NCI-H2029 treated with DMSO at 0.1 percent for 48 hours (cell line): ENCODE results near the gene SAC3D1.
"Not testable (repeated sequence)": the region's sequence is repeated elsewhere in the genome, so short reads cannot be mapped to it uniquely, and the experiment has no call there.

Source experiments
- DNase-seq: peaks from one replicate; lab custom pipeline; 2025; lab: John Stamatoyannopoulos, UW

Gene SAC3D1

DNA sequence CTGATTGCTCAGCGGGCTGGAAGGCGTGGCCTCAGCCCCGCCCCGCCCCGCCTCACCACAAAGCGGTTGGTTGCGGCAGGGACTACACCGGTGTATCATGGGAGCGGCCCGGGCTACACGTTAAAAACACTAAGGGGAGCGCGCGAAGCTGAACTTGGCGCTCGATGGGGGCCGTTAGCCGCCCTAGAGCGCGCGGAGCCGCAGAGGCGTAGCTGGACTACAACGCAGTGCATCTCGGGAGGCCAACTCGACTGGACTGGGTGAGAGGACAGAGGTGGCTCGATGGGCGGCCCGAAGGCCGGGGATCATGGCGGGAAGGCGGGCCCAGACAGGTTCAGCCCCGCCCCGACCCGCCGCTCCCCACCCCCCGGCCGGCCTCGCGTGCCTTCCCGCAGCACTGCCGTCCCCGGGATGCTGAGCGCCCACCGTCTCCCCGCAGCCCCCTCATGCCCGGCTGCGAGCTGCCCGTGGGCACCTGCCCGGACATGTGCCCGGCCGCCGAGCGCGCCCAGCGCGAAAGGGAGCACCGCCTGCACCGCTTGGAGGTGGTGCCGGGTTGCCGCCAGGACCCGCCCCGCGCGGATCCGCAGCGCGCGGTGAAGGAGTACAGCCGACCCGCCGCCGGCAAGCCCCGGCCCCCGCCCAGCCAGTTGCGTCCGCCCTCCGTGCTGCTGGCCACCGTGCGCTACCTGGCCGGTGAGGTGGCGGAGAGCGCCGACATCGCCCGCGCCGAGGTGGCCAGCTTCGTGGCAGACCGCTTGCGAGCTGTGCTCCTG lies at the start of gene SAC3D1:
SAC3D1 (plus strand) TSS at position 364 of the 776 bp plus-strand sequence; CDS start at position 447, 83 bp downstream.
- DNase-seq: peak; percentile 75

DNA sequence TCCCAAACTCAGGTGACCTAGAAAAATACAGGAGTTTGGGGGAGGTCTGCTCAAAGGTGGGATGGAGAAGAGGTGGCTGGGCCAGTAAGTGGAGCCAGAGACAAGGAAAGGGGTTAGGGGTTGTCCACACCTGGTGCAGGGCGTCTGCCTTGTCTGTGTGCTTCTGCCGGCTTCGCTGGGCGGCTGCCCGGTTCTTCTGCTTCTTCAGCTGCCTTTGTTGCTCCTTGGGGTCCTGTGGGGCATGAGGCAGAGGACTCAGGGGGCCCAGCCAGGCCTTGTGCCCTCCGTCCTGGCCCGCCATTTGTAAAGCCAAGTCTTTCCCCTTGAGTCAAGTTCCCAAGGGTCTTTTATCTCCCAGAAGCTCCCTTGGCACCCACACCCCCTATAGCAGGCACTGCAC lies 46.7 kb upstream of the SAC3D1 start:
- no peak for DNase-seq

DNA sequence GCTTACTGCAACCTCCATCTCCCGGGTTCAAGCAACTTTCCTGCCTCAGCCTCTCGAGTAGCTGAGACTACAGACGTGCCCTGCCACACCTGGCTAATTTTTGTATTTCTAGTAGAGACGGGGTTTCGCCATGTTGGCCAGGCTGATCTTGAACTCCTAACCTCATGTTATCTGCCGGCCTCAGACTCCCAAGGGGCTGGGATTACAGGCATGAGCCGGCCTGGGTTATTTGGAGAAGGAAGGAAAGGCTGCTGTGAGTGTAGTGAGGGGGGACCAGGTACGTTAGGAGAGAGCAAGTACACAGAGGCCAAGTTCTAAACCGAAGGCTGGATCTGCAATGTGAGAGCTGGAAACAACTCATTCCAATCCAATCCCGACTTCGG lies 44.7 kb upstream of the SAC3D1 start:
- no peak for DNase-seq

DNA sequence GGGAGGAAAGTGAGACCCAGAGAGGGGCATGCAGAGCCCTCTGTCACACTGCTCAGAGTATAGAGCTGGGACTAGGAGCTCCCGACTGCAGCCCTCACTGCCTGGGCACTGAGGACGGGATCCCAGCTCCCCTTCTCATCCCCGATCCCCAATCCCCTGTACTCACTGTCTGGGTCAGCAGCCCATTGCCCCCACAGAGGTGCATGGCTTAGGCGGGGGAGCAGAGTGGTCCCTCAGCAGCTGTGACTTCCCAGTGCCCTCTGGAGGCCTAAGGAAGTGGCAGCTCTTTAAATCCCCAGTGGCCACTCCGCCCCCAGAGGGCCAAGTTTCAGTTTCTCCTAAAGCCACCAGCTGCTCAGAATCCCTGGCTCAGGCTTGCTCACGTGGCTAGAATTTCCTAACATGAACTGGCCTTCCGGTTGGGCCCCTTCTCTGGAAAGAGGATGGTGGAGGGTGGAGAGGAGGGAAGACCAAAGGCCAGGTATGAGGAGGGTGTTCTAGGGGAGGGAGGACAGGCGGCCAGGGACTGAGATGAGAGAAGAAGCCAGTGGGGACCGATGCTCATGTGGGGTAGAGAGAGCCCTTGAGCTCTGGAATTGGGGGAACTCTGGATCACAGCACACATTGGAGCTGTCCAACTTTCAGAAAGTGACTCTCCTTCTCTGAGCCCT lies 44.2 kb upstream of the SAC3D1 start, which contains the start of gene BATF2:
BATF2 (minus strand) TSS at position 262 of the 671 bp plus-strand sequence; CDS start at position 205, 57 bp downstream.
- peak; percentile 8 for DNase-seq

DNA sequence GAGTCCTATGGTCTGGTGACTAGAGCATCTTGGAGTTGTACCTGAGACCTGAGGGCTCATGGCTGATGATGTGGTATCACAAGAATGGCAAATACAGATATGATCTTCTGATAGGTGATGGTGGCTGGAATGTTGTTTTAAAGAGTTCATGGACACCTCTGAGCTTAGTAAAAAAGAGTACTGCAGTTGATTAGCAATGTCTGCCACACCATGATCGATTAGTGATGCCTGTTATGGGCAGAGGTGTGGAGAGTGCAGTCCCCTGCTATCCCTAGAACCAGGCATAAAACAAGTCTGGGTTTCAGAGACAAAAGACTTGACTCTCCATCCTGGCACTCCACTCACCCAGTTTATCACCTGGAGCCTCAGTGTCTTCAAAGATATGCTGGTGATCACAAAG lies 42.9 kb upstream of the SAC3D1 start:
- no peak for DNase-seq

DNA sequence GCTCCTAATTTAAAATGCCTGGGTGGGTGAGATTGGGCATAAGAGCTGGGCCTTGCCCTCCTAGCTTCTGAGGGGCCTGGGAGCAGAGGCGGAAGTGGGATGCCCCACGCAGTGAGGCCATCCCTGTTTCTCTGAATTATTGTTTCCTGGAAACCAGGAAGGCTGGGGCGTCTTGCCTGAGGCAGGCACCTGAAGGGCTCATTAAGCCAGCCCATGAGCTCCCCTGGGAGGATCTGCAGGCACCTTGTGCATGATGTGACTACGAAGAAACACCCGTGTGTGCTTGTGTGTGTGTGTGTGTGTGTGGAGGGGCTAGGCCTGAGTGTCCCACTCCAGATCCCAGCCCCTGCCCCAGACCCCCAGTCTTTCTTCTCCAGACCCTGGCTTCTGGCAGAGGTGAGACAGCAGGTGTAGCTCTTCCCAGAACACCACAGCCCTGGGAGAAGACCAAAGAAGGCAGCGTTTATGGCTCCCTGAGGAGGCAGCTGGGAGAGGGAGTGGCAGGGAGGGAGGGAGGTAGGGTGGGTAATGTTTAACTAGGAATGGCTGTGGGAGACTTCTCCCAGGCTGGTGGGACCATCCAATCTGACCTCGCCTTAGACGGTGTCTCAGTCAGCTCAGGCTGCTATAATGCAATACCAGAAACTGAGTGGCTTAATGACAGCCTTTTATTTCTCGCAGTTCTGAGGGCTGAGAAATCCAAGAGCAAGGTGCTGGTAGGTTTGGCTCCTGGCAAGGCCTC lies 42.1 kb upstream of the SAC3D1 start:
- DNase-seq: no peak

DNA sequence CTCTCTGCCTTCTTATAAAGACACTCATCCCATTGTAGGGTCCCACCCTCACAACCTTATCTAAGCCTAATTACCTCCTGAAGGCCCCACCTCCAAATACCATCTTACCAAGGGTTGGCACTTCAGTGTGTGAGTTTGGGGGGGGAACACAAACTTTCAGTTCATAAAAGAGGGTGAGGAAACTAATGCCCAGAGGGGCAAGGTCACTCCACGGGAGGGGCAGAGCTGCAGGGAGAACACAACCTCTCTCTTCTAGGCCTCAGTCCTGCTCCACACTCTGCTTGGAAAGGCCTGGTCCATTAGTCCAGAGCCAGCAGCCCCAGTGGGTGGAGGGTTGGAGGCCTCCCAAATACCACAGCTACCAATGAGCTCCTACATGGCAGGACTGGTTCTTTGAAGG lies 41.5 kb upstream of the SAC3D1 start:
- no peak for DNase-seq

DNA sequence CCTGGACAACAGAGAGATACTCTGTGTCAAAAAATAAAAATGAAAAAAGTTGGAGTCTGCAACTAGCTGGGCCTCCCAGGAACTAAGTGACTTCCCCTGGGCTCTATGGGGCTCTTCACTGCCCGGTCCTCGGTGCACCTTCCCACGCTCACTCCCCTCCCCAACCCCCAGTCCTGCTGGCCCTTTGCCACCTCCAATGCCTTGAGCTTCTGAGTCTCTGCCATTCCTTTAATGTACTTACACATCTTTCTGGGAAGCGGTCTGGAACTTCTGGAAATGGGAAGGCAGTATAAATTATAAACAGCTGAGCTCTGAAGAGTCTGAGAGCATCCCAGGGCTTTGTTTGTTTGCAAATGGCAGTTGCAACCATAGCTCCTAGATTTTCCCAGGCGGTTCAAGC lies 38.3 kb upstream of the SAC3D1 start:
- DNase-seq: no peak

DNA sequence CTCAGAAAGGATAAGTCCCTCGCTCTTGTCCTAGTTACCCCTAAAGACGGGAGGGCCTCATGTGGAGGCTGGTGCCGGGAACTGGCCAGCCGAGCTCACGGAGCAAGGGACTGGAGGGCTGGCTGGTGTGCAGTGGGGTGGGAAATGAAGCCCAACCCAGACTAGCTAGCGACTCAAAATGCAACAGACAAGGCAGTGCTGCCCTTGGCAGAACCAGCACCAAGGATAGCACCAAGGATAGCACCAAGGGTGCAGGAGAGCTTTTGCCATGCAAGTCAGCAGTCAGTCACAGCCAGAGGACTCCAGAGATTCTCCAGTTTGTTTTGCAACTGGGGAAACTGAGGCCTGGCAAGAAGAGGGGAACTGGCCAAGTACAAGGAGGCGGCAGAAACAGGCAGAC lies 37.7 kb upstream of the SAC3D1 start:
- DNase-seq: no peak

DNA sequence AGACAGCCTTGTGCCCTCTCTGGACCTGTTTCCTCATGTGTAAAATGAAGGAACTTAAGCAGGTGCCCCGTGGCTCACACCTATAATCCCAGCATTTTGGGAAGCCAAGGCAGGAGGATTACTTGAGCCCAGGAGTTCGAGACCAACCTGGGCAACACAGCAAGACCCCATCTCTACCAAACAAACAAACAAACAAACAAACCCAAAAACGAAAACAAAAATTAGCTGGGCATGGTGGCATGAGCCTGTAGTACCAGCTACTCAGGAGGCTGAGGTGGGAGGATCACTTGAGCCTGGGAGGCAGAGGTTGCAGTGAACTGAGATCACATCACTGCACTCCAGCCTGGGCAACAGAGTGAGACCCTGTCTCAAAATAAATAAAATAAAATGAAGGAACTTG lies 37.0 kb upstream of the SAC3D1 start:
- DNase-seq: not testable (repeated sequence)

DNA sequence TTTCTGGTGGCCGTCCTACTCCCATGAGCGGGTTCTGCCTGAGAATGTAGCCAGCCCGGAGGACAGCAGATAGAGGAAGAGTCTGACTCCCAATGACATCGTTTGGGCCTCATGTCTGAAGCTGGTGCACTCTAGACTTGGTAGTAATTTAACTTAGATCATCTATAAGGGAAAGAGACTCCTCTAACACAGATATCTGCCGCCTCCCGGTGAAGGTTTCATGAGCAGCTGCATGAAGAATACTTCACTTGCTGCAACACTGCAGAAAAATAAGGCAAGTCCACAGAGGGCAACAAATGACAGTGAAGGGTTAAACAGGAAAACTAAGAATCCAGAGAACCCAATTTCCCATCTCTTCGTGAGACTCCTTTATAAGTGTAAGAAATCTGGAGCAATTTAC lies 33.0 kb upstream of the SAC3D1 start:
- no peak for DNase-seq

DNA sequence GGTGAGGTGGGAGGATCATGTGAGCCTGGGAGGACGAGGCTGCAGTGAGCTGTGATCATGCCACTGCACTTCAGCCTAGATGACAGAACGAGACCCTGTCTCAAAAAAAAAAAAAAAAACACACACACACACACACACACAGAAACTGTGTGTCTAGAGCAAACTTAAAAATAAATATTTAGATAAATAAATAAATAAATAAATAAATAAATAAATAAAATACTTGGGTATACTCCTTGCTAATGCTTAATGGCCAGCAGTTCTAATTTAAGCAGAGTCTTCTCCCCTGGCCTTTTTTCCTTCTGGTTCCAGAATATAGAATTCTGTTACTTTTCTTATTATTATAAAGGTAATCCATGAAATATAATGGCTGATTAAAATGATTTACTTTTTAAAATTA lies 32.1 kb upstream of the SAC3D1 start:
- DNase-seq: no peak

DNA sequence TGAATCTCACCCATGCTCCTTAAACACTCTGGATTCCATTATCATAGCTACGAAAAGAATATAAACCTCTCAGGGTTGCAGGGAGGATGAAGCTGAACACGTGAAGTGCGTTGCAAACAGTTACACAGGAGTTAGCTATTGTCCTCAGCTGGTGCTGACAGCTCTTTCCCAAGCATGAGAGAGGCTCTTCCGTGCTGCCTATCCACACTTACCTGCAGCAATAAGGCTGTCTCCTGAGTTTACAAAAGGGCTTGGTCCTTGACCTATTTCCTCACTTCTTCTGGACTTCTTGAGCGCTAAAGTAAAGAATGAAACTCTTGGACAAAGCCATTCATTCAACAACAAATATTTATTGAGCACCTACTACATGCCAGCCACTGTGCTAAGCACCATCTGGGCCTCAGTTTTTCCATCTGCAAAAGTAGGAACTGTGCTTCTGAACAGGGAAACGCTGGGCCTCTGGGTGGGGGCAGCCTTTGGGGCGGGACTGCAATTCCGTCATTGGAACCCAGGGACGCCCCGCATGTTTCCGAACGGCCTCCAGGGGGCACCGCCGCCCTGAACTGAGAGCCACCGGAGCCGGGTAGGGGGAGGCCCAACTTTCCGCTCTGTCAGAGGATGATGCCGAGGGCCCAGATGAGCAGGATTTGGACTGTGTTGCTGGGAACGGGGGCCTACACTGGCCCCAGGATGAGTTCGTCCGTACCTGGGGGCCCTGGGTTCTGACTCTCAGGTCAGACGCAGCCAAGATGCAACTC lies 27.7 kb upstream of the SAC3D1 start:
- peak; percentile 71 for DNase-seq

DNA sequence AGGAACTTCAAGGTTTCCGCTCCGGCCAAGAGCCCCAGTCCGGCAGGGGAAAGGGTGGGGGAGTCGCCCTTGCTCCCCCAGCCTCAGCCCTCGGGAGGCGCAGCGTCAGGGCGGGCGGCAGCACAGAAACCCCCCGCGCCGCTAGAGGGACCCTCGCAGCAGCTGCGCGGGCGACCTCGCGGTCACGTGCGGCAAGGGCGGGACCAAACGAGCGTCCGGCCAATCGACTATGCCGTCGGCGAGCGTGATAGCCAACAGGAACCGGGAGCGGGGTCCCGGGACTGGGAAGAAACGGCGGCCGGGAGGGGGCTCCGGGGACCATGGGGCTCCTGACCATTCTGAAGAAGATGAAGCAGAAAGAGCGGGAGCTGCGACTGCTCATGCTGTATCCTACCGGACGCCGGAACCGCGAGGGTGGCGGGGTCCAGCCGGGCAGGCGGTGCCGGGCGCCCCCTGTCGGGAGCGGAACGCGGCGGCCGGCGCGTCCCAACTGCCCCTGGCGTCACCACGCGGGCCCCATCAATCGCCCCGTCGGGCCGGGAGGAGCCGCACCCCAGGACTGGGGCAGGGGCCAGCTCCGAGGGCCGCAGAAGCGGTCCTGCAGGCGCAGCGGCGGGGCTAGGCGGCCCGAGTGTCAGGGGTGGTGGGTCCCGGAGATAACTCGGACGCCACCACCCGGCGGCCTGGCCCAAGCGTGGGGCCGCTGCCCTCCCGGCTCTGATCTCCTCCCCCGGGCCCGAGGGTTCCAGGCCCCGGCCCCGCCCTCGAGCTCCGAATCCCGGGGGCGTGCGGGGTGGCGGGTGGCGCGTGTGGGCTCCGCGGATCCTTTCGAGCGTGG lies 26.9 kb upstream of the SAC3D1 start, which contains the start of gene ARL2:
ARL2 (plus strand) TSS at position 273 of the 838 bp plus-strand sequence; CDS start at position 321, 48 bp downstream.
- DNase-seq: peak; percentile 46

DNA sequence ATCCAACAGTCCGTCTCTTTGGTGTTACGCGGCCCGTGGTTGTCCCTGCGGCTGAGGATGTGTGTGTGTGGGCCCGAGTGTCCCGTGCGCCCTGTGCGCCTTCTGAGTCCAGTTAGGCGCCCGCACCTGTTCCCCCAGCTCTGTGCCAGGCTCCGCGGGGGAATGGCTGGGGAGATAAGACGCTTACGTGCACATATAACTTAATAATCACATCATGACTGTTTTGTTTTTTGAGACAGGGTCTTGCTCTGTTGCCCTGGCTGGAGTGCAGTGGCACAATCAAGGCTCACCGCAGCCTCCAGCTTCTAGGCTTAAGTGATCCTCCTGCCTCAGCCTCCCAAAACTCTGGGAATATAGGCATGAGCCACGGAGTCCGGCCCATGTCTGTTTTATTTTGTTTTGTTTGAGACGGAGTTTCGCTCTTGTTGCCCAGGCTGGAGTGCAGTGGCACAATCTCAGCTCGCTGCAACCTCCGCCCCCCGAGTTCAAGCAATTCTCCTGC lies 26.2 kb upstream of the SAC3D1 start:
- DNase-seq: no peak

DNA sequence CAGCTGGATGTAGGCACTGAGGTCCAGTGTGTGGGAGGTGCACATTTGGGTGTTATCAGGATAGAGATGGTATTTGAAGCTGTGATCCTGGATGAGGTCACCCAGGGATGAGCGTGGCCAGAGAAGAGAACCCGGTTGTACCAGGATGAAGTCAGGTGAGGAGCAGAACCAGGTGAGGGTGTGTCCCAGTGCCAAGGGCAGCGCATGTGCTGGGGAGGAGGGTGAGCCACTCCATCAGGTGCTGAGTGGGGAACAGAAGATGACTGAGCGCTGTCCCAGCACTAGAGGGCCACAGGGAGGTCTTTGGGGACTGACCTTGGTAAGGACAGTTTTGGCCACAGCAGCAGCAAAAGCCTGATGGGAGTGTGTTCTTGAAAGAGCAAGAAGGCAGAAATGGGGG lies 24.3 kb upstream of the SAC3D1 start:
- DNase-seq: no peak

DNA sequence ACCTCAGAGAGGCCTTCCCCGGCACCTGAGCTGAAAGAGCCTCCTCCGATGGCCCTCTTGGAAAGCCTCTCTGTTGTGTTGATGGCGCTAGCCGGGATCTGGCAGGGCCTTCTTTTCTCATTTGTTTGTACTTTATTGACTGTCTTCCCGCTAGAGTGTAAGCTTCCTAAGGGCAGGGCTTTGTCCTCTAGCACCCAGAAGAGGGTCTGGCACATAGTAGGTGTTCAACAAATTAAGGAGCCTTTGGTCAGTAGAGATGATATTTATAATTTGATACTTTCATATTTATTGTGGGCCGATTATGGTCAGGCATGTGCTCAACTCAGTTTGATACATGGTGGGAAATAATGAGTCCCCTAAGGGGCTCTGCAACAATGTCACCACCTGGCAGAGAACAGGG lies 23.1 kb upstream of the SAC3D1 start:
- DNase-seq: no peak

DNA sequence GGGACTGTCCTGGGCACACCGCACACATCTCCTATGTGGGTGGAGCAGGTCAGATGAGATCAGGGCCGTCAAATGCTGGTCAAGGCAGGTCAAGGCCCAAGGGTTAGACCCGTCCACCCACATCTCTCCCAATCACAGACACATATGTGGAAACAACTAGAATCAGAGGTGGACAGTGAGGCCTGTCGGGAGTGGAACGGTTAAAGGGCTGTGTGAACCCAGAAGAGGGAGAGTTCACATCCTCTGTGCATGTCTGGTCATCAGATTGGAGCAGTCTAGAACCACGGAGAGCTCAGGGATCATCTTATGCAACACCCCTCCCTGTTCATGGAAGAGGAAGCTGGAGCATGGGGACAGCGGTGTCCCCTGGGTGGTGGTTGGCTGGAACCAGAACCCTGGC lies 21.2 kb upstream of the SAC3D1 start:
- DNase-seq: no peak

DNA sequence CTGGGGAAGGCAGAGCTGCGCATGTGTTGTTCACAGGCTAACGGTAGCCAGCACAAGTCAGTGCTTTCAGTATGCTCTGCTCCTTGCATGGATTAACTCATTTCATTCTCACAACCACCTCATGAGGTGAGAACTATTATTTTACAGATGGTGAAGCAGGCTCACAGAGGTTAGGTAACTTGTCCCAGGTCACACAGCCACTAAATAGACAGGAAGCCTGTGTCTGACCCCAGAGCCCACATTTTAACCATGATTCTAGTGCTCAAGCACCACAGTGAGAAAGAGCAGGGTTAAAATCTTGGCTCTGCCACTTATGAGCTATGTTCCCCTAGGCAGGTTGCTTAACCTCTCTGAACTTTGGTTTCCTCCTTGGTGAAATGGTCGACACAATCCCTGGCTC lies 20.0 kb upstream of the SAC3D1 start:
- no peak for DNase-seq

DNA sequence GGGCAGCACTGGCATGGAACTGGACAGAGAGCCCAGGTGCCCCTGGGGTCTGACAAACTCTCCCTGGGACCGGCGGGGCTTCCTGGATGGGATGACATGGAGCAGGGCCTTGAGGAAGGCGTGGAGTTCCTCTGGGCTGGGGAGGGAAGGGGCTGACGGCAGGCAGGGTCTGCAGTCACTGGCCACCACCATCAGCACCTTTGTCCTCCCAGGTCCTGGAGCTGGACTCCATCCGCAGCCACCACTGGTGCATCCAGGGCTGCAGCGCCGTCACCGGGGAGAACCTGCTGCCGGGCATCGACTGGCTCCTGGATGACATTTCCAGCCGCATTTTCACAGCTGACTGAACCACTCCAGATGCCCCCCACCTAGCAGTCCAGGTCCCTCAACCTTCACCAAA lies 19.5 kb upstream of the SAC3D1 start:
- no peak for DNase-seq

DNA sequence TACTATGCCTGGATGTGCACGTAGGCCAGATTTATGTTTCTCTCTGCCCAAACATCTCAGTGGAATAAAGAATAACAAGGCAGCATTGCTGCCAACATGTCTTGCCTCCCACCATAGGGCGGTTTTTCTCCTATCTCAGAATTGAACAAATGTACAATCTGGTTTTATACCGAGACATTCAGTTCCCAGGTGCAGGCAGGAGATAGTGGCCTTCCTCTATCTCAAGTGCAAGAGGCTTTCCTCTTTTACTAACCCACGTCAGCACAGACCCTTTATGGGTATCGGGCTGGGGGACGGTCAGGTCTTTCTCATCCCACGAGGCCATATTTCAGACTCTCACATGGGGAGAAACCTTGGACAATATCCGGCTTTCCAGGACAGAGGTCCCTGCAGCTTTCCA lies 17.5 kb upstream of the SAC3D1 start:
- DNase-seq: not testable (repeated sequence)
